HepG2 (cell line): ENCODE results near the gene RHOT2. TPM values are rescaled to one million over a fixed set of nuclear protein-coding genes. Genes with fewer than 3 reads are reported as not detected.
A peak's percentile ranks its signal among the peaks of the same experiment; 100 is the strongest.

Source experiments
- FOXA1 ChIP-seq, 2 experiments: fragments of 450-650 bp in 1 of 2; sonication (generic) in 1 of 2; formaldehyde crosslinking in 1 of 2; IDR thresholded peaks; 2 replicates each; pipeline versions ENCODE4 v1.4.0 to v1.6.1; 2016 to 2020; ENCODE audit warnings: missing genetic modification reagents in 1 of 2
- JDP2 ChIP-seq: sonication (generic); formaldehyde crosslinking; IDR thresholded peaks from 2 replicates; pipeline ENCODE4 v1.8.1; 2022; ENCODE audit warnings: missing genetic modification reagents, borderline replicate concordance
- KDM2A ChIP-seq: sonication (generic); formaldehyde crosslinking; IDR thresholded peaks from 2 replicates; pipeline ENCODE4 v1.4.0; 2020; ENCODE audit warnings: low read depth, missing genetic modification reagents, borderline replicate concordance
- TCF7 ChIP-seq: sonication (generic); IDR thresholded peaks from 2 replicates; pipeline ENCODE4 v1.6.1; 2016; ENCODE audit warnings: antibody characterized with exemption, low read depth
- ZBTB7A ChIP-seq: sonication (generic); formaldehyde crosslinking; IDR thresholded peaks from 2 replicates; pipeline ENCODE4 v1.8.0; 2022; ENCODE audit warnings: mild to moderate bottlenecking, missing genetic modification reagents
- ZNF101 ChIP-seq: sonication (generic); formaldehyde crosslinking; IDR thresholded peaks from 2 replicates; pipeline ENCODE4 v1.4.0; 2020; ENCODE audit warnings: mild to moderate bottlenecking, low read depth, missing genetic modification reagents, borderline replicate concordance
- ZNF788 ChIP-seq: sonication (generic); formaldehyde crosslinking; IDR thresholded peaks from 2 replicates; pipeline ENCODE4 v1.5.0; 2020; ENCODE audit warnings: mild to moderate bottlenecking, missing genetic modification reagents, borderline replicate concordance
- polyA plus RNA-seq, 8 experiments: library from polyadenylated mRNA; depleted of rRNA in 3 of 8; stranded (reverse) in 7 of 8; unstranded in 1 of 8; fragments of >200 nt; fragmentation: Illumina TruSeq in 4 of 8; extraction: Trizol in 4 of 8; gene quantifications; 2 replicates each; pipeline versions ENCODE4 v1.2.1 to v1.2.3, GENCODE V29; 2011 to 2016; ENCODE audit warnings: low read depth in 4 of 8, missing spikeins in 1 of 8, mixed read lengths in 1 of 8; ENCODE audit not compliant: insufficient read depth in 1 of 8
- total RNA-seq, 5 experiments: library from RNA; depleted of rRNA; stranded (reverse); fragments of >200 nt; fragmentation: Illumina TruSeq; extraction: Trizol; gene quantifications; 2 replicates each; pipeline ENCODE4 v1.2.3, GENCODE V29; 2016; ENCODE audit warnings: low read depth in 1 of 5
- TF ChIP-seq, protein P1 (sequence below): sonication (generic); formaldehyde crosslinking; IDR thresholded peaks from 2 replicates; pipeline ENCODE4 v1.4.0; 2020; ENCODE audit warnings: missing genetic modification reagents, borderline replicate concordance
- TF ChIP-seq, protein P2 (sequence below): sonication (generic); formaldehyde crosslinking; IDR thresholded peaks from 2 replicates; pipeline ENCODE4 v1.5.1; 2020; ENCODE audit warnings: mild to moderate bottlenecking, missing genetic modification reagents, moderate library complexity
- TF ChIP-seq, protein P3 (sequence below): sonication (generic); formaldehyde crosslinking; IDR thresholded peaks from 2 replicates; pipeline ENCODE4 v1.5.1; 2020; ENCODE audit warnings: missing genetic modification reagents, mild to moderate bottlenecking, borderline replicate concordance
- TF ChIP-seq, protein P4 (sequence below): sonication (generic); formaldehyde crosslinking; IDR thresholded peaks from 2 replicates; pipeline ENCODE4 v1.5.1; 2020; ENCODE audit warnings: missing genetic modification reagents, mild to moderate bottlenecking, borderline replicate concordance

RHOT2 gene
- total and polyA plus RNA-seq, 2 of the 13 experiments (the other 11 are each of a cell fraction or from before 2014, with no cell fraction given) = 63.6 to 76.9 TPM

DNA sequence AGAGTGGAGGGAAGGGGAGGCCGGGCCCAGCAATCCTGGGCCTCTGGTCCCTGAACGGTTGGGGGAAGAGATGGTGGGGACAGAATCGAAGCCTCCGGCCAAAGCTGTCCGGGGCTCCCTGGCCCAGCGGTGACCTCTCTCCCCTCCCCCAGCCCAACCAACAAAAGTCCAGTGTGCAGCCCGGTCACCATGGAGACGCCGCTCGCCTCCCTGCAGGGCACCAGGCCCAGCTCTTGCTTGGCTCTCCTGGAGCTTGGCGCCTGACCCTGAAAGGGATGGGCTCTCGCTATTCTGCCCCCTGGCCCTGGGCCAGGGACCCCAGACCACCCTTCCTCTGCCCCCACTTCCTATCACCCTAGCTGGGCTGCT is 48.3 kb downstream of the RHOT2 start (continued):
- TF ChIP-seq, protein P1, sequence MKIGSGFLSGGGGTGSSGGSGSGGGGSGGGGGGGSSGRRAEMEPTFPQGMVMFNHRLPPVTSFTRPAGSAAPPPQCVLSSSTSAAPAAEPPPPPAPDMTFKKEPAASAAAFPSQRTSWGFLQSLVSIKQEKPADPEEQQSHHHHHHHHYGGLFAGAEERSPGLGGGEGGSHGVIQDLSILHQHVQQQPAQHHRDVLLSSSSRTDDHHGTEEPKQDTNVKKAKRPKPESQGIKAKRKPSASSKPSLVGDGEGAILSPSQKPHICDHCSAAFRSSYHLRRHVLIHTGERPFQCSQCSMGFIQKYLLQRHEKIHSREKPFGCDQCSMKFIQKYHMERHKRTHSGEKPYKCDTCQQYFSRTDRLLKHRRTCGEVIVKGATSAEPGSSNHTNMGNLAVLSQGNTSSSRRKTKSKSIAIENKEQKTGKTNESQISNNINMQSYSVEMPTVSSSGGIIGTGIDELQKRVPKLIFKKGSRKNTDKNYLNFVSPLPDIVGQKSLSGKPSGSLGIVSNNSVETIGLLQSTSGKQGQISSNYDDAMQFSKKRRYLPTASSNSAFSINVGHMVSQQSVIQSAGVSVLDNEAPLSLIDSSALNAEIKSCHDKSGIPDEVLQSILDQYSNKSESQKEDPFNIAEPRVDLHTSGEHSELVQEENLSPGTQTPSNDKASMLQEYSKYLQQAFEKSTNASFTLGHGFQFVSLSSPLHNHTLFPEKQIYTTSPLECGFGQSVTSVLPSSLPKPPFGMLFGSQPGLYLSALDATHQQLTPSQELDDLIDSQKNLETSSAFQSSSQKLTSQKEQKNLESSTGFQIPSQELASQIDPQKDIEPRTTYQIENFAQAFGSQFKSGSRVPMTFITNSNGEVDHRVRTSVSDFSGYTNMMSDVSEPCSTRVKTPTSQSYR = peak; percentile 95
- TF ChIP-seq, protein P2, sequence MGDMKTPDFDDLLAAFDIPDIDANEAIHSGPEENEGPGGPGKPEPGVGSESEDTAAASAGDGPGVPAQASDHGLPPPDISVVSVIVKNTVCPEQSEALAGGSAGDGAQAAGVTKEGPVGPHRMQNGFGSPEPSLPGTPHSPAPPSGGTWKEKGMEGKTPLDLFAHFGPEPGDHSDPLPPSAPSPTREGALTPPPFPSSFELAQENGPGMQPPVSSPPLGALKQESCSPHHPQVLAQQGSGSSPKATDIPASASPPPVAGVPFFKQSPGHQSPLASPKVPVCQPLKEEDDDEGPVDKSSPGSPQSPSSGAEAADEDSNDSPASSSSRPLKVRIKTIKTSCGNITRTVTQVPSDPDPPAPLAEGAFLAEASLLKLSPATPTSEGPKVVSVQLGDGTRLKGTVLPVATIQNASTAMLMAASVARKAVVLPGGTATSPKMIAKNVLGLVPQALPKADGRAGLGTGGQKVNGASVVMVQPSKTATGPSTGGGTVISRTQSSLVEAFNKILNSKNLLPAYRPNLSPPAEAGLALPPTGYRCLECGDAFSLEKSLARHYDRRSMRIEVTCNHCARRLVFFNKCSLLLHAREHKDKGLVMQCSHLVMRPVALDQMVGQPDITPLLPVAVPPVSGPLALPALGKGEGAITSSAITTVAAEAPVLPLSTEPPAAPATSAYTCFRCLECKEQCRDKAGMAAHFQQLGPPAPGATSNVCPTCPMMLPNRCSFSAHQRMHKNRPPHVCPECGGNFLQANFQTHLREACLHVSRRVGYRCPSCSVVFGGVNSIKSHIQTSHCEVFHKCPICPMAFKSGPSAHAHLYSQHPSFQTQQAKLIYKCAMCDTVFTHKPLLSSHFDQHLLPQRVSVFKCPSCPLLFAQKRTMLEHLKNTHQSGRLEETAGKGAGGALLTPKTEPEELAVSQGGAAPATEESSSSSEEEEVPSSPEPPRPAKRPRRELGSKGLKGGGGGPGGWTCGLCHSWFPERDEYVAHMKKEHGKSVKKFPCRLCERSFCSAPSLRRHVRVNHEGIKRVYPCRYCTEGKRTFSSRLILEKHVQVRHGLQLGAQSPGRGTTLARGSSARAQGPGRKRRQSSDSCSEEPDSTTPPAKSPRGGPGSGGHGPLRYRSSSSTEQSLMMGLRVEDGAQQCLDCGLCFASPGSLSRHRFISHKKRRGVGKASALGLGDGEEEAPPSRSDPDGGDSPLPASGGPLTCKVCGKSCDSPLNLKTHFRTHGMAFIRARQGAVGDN = peak; percentile 8; the same call in 1 of the 2 replicates
- TF ChIP-seq JDP2 (CRISPR knock-in tag) = no peak
- TF ChIP-seq, protein P3, sequence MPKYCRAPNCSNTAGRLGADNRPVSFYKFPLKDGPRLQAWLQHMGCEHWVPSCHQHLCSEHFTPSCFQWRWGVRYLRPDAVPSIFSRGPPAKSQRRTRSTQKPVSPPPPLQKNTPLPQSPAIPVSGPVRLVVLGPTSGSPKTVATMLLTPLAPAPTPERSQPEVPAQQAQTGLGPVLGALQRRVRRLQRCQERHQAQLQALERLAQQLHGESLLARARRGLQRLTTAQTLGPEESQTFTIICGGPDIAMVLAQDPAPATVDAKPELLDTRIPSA = no peak
- no peak for TF ChIP-seq FOXA1 (IDR thresholded peaks at IDR 0.05)
- TF ChIP-seq FOXA1 (CRISPR knock-in tag; IDR thresholded peaks at IDR 0.05) = no peak
- TF ChIP-seq KDM2A (CRISPR knock-in tag) = peak; percentile 65; the same call in 1 of the 2 replicates
- peak; percentile 30; the same call in 1 of the 2 replicates for TF ChIP-seq ZBTB7A
- TF ChIP-seq ZNF101 (CRISPR knock-in tag) = no peak
- TF ChIP-seq TCF7 = no peak
- TF ChIP-seq, protein P4, sequence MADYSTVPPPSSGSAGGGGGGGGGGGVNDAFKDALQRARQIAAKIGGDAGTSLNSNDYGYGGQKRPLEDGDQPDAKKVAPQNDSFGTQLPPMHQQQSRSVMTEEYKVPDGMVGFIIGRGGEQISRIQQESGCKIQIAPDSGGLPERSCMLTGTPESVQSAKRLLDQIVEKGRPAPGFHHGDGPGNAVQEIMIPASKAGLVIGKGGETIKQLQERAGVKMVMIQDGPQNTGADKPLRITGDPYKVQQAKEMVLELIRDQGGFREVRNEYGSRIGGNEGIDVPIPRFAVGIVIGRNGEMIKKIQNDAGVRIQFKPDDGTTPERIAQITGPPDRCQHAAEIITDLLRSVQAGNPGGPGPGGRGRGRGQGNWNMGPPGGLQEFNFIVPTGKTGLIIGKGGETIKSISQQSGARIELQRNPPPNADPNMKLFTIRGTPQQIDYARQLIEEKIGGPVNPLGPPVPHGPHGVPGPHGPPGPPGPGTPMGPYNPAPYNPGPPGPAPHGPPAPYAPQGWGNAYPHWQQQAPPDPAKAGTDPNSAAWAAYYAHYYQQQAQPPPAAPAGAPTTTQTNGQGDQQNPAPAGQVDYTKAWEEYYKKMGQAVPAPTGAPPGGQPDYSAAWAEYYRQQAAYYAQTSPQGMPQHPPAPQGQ (CRISPR knock-in tag) = no peak
- TF ChIP-seq ZNF788 (CRISPR knock-in tag) = no peak
